ENCODE data around the gene SAP30BP.

- TF ChIP-seq CTCF (IDR thresholded peaks at IDR 0.05; ENCODE audit: low read depth, low read length) = no peak
- TF ChIP-seq EZH2phosphoT487 (IDR thresholded peaks at IDR 0.05; ENCODE audit: low read depth) = no peak
Measured at GRCh38 chr17:75629157-75629556, 38.0 kb upstream of the SAP30BP start.
